T-helper 1 cell (primary cell): ENCODE results near the gene SP140.
"Not testable (repeated sequence)": the region's sequence is repeated elsewhere in the genome, so short reads cannot be mapped to it uniquely, and the experiment has no call there.

ENCODE experiments used
- DNase-seq, 5 donors: peaks; one replicate each; pipeline ENCODE4 v3.0.0-alpha.2; 2012 to 2020

SP140 gene

DNA sequence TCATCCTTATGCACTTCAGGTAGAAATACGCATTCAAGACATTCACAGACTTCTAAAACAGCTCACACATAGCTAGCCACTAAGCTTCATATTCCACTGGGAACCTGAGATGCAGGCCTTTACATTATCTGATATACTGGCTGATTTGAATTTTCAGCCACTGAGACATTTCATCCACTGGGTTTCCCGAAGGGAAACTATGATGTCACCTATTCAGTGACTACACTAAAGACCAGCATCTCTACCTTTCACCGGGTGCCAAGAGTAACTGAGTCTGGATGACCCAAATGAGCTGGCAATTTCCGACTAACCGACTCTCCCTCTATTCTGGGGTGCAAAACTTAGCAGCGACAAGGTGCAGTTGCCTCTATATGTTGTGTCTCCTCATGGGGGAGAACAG is 69.7 kb downstream of the SP140 start:
- DNase-seq, result no peak

- DNase-seq, result no peak
These were observed 71.4 kb downstream of the SP140 start for GRCh38 chr2:230296917-230297316.

GRCh38 chr2:230299618-230300017 is 74.1 kb downstream of the SP140 start:
- DNase-seq, result no peak

GRCh38 chr2:230305416-230306275 is 80.1 kb downstream of the SP140 start:
- DNase-seq, result no peak

DNA sequence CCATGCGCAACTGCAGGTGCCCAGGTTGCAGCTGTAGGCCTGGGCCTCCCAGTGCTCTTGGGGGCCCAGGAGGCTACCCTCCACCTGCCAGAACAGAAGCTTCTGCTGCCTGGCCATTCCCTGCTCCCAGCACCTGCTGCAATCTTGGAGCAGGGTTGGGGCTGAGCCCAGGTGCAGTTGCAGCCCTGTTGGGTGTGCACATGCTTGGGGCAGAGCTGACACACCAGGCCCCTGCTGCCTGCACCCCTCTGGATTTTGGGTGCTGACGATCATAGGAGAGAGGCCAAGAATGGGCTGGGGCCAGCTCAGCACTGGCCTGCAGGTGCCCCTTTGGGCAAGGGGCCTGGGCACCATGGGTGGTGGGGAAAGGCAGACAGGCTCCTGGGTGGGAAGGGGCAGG is 80.9 kb downstream of the SP140 start:
- DNase-seq, result no peak

GRCh38 chr2:230307485-230307884 is 81.9 kb downstream of the SP140 start:
- no peak for DNase-seq

GRCh38 chr2:230308402-230309000 is 83.0 kb downstream of the SP140 start:
- no peak for DNase-seq

DNA sequence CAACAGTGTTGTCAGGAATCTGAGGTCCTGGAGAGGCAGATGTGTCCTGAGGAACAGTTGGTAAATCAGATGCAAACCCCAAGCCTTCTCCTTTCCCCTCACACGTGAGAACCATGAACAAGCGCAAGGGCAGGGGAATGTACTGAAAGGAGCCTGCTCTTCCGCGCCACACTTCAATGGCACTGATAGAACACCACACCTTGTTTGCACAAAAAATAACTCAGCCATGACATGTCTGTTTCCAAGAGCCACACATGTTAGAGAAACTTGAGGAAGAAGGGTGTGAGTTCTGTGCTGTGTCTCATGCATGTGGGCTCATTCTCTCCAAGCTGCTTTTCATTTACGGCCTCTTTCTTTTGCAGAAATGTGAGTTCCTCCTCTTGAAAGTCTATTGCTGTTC is 85.3 kb downstream of the SP140 start:
- not testable (repeated sequence) for DNase-seq

DNA sequence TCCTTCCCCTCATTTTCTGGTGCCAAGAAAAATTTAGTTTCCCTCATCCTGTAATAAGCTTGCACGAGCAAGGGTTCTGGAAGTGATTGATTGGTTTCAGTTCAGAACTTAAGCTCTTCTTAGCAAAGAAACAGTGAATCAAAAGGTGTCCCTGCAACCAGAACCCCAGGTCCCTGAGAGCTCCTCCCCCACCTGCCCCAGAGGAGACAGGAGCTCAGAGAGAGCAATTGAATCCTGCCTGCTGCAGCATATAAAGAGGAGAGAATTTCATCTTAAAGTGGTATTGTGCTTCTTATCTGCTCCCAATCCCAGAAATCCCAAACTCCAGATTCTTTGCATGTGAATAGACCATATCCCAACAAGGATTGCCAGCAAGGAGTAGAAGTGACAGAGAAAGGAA is 86.1 kb downstream of the SP140 start:
- not testable (repeated sequence) for DNase-seq

DNA sequence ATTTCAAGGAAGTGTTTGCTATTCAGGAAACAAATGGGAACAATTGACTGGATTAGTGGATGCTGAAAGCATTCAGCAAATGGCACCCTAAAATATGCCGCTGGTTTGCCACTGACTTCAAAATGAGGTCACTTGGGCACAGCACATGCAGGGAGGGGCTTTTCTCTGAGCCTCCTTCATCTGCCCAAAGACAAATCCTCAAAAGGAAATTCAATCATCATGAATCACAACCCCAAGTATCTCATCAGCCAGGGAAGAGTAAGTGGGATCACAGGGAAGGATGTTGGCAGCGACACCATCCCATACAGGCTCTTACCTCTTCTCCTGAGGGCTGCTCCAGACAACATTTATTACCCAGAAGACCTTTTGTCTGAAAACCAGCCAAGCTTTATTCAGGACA is 87.1 kb downstream of the SP140 start:
- no peak for DNase-seq

GRCh38 chr2:230317366-230317765 is 91.8 kb downstream of the SP140 start:
- no peak for DNase-seq

DNA sequence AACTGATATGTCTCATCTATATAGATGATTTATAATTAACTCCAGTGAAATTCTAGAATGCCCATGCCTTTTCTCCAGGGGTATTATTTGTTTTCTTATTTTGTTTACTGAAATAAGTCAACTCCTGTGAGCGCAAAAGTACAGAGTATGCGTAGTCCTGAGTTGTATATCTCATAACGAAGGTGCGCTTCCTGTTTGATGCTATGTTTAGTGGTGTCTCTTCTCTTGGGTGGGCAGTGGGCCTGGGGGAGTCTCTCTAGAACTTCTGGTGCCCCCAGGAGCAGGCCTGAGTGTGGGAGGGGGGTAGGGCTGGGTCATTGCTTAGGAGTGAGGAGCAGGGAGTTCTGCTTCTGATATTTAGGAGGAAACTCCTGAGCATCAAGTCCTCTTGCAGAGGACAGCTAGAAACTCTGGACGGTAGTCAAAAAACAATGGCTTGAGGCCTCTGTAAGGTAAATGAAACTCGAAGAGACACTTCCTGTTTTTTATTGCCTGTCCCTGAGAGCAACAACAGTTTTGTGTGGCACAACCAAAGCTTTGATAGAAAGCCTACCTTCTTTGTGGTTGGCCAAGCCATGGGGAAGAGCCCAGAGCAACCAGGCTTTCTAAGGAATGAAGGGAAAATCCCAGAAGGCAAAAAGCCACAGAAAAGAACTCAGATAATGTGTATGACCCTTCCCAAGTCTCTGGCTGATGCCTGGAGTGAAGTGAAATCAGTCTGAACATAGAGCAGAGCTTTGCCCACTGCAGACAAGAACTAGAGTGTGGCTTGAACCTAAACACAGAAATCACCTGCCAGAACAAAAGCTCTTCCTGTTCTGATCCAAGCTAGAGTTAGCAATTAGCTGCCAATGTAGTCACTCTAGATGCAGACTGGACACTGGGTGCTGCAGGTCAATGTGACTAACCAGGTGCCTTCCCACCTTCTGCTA is 92.9 kb downstream of the SP140 start:
- DNase-seq, result peak in 1 of 5 donors; percentile 56

GRCh38 chr2:230319211-230319862 is 93.8 kb downstream of the SP140 start:
- peak; percentile 27 to 95 (median 45) for DNase-seq

DNA sequence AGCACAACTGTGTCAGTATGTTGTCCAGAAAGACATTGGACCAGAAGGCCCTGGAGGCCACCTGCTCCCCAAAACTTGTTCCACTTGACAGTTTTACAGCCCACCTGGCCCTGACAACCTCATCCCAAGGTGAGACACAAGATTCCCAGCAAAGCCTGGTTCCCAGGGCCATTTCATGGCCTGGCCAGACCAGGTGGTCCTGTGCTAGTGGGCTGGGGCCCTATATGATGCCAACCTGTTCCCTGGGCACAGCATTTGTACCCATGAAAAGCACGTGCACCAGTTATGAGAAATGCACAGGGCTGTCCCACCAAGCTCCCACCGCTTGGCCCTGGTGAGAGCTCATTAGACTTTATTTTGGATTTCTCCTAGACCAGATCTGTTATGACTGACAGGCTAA is 95.5 kb downstream of the SP140 start:
- DNase-seq, result no peak

- DNase-seq, result no peak
These were observed 97.2 kb downstream of the SP140 start for GRCh38 chr2:230322561-230323384.

DNA sequence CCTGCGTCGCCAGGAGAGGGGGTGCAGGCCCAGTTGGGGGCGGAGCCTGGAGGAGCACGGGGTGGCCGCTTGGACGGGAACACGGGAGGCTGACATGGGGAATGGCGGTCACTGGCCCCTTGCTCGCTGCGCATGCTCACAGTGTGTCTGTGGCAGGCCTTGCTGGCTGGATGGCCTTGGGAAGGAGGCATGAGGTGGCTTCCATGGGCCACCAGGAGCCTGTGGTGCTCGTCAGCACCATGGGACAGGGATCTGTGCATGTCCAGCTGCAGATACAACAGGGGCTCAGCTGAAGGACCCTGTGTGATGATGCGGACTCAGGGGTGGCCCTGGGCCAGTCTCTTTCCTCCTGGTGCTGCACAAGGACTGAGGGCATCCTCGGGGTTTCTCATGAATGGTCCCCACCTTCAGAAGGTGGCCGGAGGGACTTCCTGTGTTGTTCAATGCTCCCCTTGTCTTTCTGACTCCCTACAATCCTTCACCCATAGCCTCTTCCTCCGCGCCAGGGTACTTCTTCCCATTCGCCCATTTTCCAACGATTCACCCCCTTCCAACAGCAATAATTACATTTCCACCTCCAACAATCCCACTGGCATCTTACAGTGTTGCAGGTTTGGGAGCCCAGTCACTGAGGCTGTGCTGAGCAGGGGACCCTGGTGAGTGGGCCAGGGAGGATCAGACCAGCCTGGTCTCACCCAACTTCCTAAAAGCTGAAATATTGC is 98.0 kb downstream of the SP140 start:
- no peak for DNase-seq

DNA sequence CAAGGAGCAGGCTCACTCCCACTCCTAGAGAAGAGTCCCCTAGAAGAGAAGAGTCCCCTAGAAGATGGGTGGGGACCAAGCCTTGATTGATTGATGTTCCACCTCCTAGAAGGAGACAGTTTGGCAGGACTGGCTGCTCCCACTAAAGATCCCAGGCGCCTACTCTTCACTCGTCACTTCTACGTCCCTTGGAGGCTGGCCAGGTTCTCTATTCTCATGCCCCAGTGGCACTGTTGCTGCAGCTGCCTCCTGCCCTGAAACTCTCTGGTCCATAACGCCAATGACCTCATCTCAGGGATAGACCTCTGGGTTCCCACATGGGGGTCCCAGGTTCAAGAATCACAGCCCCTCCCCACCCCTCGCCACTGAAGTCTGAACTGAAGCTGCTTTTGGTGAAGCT is 99.0 kb downstream of the SP140 start:
- DNase-seq, result no peak

DNA sequence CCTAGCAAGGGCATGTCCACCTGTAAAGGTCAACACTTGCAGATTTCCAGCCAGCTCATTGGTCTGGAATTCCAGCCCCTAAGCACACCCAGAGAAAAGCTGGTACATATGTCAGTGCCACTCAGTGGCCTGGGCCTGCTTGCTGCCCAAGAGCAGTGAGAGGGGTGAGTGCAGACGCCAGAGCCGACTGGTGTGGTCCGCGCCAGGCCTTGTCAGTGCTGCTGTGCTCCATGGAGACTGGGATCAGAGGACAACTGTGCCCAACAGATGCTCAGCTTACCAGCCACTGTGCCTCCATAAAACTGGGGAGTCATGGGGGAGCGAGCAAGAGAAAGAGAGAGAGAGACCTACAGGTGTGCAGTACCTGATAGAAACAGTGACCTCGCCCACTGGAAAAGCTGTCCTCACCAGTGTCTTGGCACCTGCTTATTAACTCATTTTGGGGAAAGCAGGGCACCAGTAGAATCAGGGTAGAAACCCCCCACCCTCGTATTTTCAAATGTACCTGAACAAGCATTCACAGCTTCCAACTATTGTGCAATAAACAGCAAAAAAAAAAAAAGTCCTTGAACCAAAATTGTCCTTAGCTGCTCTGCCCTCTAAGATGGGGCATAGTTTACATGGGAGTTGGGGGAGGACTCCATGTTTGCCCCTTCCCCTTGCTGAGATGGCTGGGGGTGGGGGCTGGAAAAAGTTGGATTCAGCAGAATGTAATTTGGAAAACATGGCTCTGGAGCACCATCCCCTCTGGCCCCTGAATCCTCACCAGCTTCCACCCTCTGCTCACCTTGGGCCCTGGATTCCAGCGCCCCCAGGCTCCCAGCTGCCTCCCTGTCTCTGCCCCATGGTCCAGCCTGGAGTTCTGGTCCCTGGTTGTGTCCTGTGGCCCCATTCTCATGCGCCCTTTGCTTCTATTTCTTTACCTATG is 100.0 kb downstream of the SP140 start:
- DNase-seq, result no peak

- DNase-seq, result peak; percentile 57 to 90 (median 73)
These were observed 101.2 kb downstream of the SP140 start, which contains the start of gene SP140L for GRCh38 chr2:230326453-230327417. SP140L (plus strand) TSS chr2:230327193; CDS start chr2:230327270, 77 bp downstream.
